ENCODE data around the gene H6PD.

Gene H6PD

GRCh38 chr1:9253453-9254105 lies 19.0 kb downstream of the H6PD start:
- H3K4me1 ChIP-seq (ENCODE audit: control insufficient read depth, insufficient read depth, low read length): no peaks in the 10 kb centered on the region

DNA sequence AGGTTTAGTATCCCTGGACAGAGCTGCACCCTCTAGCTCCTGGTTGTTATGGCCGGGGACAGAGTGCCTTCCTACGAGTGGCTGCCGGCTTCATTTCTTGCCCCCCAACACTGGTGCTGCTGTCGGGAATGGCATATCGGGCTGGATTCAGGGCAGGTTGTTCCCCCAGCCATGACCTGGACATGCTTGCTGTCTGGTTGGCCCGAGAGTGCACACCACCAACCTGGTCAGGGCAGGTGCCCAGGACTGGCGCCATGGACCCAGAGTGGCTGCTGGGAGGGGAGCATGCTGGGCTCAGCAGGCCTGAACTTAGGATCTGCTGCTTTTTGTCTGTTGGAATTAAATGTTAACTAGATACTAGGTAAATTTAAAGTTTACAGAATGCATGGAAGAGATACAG lies 21.8 kb downstream of the H6PD start:
- no peak overlapping the region for H3K27ac ChIP-seq (ENCODE audit: extremely low read depth, low read depth, low read length)
- H3K4me1 ChIP-seq (ENCODE audit: control insufficient read depth, insufficient read depth, low read length): no peaks in the 10 kb centered on the region
- ChIA-PET POLR2A (no interaction called here), CTCF (interaction anchor here (0.6 to 1.4 kb wide), 2 partner anchors 10 to 232 kb away, joined by 5 to 6 read pairs; no protein-coding TSS in a partner anchor)
- no peaks in the 10 kb centered on the region for H3K9me3 ChIP-seq (ENCODE audit: control insufficient read depth, insufficient read depth, low read depth, low read length)
- H3K4me3 ChIP-seq (ENCODE audit: low read depth, low read length): no peak overlapping the region
- H3K36me3 ChIP-seq (ENCODE audit: control insufficient read depth in 2 of 2, insufficient read depth in 1 of 2, low read length in 2 of 2): peaks cover 0 to 25% of the 10 kb centered on the region in 2 experiments; a peak in 1 of 3 replicates
- TF ChIP-seq ZSCAN18 (tag by site-specific recombination; IDR thresholded peaks at IDR 0.05) (no peak), ZNF366 (tag by site-specific recombination; conservative IDR thresholded peaks at IDR 0.05) (no peak), ZNF626 (tag by site-specific recombination; IDR thresholded peaks at IDR 0.05) (no peak), ZNF791 (tag by site-specific recombination; IDR thresholded peaks at IDR 0.05) (no peak), ZNF174 (tag by site-specific recombination; IDR thresholded peaks at IDR 0.05) (no peak), ZXDB (tag by site-specific recombination; IDR thresholded peaks at IDR 0.05) (no peak)
- TF ChIP-seq, protein P1, sequence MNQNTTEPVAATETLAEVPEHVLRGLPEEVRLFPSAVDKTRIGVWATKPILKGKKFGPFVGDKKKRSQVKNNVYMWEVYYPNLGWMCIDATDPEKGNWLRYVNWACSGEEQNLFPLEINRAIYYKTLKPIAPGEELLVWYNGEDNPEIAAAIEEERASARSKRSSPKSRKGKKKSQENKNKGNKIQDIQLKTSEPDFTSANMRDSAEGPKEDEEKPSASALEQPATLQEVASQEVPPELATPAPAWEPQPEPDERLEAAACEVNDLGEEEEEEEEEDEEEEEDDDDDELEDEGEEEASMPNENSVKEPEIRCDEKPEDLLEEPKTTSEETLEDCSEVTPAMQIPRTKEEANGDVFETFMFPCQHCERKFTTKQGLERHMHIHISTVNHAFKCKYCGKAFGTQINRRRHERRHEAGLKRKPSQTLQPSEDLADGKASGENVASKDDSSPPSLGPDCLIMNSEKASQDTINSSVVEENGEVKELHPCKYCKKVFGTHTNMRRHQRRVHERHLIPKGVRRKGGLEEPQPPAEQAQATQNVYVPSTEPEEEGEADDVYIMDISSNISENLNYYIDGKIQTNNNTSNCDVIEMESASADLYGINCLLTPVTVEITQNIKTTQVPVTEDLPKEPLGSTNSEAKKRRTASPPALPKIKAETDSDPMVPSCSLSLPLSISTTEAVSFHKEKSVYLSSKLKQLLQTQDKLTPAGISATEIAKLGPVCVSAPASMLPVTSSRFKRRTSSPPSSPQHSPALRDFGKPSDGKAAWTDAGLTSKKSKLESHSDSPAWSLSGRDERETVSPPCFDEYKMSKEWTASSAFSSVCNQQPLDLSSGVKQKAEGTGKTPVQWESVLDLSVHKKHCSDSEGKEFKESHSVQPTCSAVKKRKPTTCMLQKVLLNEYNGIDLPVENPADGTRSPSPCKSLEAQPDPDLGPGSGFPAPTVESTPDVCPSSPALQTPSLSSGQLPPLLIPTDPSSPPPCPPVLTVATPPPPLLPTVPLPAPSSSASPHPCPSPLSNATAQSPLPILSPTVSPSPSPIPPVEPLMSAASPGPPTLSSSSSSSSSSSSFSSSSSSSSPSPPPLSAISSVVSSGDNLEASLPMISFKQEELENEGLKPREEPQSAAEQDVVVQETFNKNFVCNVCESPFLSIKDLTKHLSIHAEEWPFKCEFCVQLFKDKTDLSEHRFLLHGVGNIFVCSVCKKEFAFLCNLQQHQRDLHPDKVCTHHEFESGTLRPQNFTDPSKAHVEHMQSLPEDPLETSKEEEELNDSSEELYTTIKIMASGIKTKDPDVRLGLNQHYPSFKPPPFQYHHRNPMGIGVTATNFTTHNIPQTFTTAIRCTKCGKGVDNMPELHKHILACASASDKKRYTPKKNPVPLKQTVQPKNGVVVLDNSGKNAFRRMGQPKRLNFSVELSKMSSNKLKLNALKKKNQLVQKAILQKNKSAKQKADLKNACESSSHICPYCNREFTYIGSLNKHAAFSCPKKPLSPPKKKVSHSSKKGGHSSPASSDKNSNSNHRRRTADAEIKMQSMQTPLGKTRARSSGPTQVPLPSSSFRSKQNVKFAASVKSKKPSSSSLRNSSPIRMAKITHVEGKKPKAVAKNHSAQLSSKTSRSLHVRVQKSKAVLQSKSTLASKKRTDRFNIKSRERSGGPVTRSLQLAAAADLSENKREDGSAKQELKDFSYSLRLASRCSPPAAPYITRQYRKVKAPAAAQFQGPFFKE (tag by site-specific recombination; IDR thresholded peaks at IDR 0.05; ENCODE audit: borderline replicate concordance): no peak
- TF ChIP-seq, protein P2, sequence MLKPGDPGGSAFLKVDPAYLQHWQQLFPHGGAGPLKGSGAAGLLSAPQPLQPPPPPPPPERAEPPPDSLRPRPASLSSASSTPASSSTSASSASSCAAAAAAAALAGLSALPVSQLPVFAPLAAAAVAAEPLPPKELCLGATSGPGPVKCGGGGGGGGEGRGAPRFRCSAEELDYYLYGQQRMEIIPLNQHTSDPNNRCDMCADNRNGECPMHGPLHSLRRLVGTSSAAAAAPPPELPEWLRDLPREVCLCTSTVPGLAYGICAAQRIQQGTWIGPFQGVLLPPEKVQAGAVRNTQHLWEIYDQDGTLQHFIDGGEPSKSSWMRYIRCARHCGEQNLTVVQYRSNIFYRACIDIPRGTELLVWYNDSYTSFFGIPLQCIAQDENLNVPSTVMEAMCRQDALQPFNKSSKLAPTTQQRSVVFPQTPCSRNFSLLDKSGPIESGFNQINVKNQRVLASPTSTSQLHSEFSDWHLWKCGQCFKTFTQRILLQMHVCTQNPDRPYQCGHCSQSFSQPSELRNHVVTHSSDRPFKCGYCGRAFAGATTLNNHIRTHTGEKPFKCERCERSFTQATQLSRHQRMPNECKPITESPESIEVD (tag by site-specific recombination; IDR thresholded peaks at IDR 0.05): no peak

More at GRCh38 chr1:9253453-9254105, 19.0 kb downstream of the H6PD start:
- no peak overlapping the region for H3K27ac ChIP-seq (ENCODE audit: extremely low read depth, low read depth, low read length)
- H3K36me3 ChIP-seq (ENCODE audit: control insufficient read depth in 2 of 2, insufficient read depth in 1 of 2, low read length in 2 of 2): peaks cover 0 to 42% of the 10 kb centered on the region in 2 experiments; a peak in 1 of 3 replicates
- no peak overlapping the region for H3K4me3 ChIP-seq (ENCODE audit: low read depth, low read length)
- H3K9me3 ChIP-seq (ENCODE audit: control insufficient read depth, insufficient read depth, low read depth, low read length): no peaks in the 10 kb centered on the region
- POLR2A ChIA-PET: no interaction called here
- TF ChIP-seq ZNF530 (tag by site-specific recombination; IDR thresholded peaks at IDR 0.05; ENCODE audit: low read depth): no peak
- TF ChIP-seq ZNF426 (tag by site-specific recombination; IDR thresholded peaks at IDR 0.05): no peak
- TF ChIP-seq, protein P3, sequence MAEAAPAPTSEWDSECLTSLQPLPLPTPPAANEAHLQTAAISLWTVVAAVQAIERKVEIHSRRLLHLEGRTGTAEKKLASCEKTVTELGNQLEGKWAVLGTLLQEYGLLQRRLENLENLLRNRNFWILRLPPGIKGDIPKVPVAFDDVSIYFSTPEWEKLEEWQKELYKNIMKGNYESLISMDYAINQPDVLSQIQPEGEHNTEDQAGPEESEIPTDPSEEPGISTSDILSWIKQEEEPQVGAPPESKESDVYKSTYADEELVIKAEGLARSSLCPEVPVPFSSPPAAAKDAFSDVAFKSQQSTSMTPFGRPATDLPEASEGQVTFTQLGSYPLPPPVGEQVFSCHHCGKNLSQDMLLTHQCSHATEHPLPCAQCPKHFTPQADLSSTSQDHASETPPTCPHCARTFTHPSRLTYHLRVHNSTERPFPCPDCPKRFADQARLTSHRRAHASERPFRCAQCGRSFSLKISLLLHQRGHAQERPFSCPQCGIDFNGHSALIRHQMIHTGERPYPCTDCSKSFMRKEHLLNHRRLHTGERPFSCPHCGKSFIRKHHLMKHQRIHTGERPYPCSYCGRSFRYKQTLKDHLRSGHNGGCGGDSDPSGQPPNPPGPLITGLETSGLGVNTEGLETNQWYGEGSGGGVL (tag by site-specific recombination; IDR thresholded peaks at IDR 0.05): no peak
- TF ChIP-seq ZNF133 (tag by site-specific recombination; IDR thresholded peaks at IDR 0.05): no peak
- TF ChIP-seq ZBTB21 (tag by site-specific recombination; IDR thresholded peaks at IDR 0.05): no peak
- TF ChIP-seq PATZ1 (tag by site-specific recombination; IDR thresholded peaks at IDR 0.05): no peak
- TF ChIP-seq WT1 (tag by site-specific recombination; IDR thresholded peaks at IDR 0.05): no peak
- CTCF ChIA-PET: interaction anchor here (1.9 kb wide), 1 partner anchor 19 kb away, joined by 5 read pairs; the partner anchor contains the start of gene H6PD
